GM21381 (cell line): Measurements from ENCODE around the gene DRC7.

ENCODE experiments used
- ATAC-seq: cut with Tn5 transposase; IDR thresholded peaks from one replicate; pipeline ENCODE4 v1.9.1; 2021; ENCODE audit warnings: mild to moderate bottlenecking, moderate library complexity; ENCODE audit not compliant: unreplicated experiment

The DRC7 gene

GRCh38 chr16:57676553-57677085 is 18.0 kb upstream of the DRC7 start:
- ATAC-seq: no peak

DNA sequence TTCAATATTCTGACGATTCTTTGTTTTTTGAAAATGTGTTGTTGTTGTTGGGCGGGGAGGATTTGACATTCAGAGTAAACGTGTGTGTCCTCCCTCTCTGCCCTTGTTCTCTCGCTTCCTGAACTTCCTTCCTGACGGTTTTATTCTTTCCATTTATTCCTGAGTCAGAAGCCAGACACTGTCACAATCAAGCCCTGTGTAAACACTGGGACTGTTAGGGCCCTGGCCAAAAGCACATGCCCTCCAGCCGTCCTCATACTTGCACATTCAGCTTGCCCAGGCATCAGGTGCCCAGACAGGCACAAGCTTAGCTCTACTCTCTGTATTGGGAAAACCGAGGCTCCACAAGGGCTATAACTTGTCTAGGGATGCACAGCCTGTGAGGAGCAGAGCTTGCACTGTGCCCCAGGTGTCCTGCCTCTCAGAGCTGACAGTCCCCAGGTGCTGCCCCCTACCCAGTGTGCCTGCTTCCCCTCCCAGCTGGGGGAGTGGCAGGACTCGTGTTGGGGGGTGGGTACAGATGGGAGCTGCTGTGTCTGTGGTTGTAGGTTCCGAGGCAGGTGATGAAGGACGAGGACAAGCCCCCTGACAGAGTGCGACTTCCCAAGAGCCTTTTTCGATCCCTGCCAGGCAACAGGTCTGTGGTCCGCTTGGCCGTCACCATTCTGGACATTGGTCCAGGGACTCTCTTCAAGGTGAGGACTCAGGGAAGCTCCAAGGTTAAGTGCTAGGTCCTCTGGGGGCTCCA is 16.8 kb upstream of the DRC7 start:
- no peak for ATAC-seq

DNA sequence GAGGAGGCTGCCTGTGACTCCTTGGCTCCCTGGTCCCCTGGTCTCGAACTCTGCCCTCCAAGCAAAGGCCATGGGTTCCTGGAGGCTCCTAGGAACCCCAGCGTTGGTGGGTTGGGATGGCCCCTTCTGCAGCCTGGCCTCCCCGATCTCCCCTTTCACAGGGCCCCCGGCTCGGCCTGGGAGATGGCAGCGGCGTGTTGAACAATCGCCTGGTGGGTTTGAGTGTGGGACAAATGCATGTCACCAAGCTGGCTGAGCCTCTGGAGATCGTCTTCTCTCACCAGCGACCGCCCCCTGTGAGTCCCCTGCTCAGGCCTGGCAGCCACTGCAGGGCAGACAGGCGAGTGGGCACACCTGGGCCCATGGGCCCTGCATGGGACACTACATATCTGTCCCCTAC is 15.6 kb upstream of the DRC7 start:
- no peak for ATAC-seq

- no peak for ATAC-seq
These were observed 14.7 kb upstream of the DRC7 start for GRCh38 chr16:57679767-57680482.

GRCh38 chr16:57680842-57681375 is 13.7 kb upstream of the DRC7 start:
- no peak for ATAC-seq

DNA sequence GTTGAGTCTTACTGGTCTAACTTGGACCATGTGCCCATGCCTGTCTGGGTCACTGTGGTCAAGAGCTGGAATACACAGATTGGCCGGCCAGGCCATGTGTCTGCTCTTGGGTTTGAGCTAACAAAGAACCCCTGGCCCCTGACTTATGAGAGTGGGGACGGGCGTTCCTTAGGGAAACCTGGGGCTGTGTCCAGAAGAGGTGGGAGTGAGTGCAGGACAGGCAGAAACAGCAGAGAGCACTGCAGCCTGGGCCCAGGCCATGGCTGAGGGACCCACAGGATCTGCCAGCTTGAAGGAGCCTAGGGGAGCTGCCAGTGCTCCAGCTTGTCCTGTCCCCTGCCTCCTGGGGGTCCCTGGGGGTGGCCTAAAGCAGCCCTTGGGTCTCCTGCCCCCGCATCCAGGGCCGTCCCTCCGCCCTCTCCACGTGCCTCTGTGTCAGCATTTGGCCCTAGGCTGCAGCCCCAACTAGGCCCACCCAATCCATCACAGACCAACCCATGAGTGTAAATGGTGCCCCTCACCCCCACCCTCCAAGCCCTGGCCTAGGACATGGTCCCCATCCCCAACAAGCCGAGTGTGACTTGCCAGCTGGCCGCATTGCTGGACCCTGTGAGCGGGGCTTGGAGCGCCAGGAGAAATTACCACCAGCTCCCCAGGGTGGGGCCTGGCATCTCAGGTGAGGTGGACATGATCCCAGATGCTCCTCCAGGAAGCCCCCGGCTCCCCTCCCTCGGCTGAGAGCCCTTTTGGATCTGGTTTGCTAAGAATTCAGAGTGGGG is 12.5 kb upstream of the DRC7 start:
- ATAC-seq: no peak

GRCh38 chr16:57682809-57683635 is 11.6 kb upstream of the DRC7 start:
- ATAC-seq: no peak

DNA sequence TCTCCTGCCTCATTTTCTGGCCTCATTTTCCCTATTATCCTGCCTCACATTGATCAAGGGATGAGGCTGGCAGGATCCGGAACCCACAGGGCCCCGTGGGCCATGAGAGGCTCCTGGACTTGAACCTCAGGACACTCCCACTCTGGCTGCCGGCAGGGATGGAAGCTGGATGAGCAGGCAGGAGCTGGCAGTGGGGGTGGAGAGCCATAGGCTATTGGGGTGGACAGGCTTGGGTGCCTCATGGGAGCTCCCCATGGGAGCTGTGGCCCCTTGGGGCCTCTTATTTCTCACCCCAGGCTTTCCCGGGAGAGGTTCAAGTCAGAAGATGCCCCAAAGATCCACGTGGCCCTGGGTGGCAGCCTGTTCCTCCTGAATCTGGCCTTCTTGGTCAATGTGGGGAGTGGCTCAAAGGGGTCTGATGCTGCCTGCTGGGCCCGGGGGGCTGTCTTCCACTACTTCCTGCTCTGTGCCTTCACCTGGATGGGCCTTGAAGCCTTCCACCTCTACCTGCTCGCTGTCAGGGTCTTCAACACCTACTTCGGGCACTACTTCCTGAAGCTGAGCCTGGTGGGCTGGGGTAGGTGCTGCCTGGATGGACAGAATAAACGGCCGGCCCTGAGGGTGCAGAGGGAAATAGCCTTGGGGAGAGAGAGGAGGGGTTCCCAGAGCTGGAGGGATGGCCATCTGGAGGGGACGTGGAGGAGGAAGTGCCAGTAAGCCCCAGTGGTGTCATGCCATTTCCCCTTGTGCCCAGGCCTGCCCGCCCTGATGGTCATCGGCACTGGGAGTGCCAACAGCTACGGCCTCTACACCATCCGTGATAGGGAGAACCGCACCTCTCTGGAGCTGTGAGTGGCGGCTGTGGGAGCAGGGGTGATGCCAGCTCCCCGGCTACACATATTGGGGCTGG is 10.7 kb upstream of the DRC7 start:
- no peak for ATAC-seq

- no peak for ATAC-seq
These were observed 9.8 kb upstream of the DRC7 start for GRCh38 chr16:57684626-57685358.

- no peak for ATAC-seq
These were observed 9.0 kb upstream of the DRC7 start for GRCh38 chr16:57685633-57686032.

- ATAC-seq: no peak
These were observed 8.0 kb upstream of the DRC7 start for GRCh38 chr16:57686577-57686976.

GRCh38 chr16:57687363-57687929 is 7.2 kb upstream of the DRC7 start:
- no peak for ATAC-seq

- ATAC-seq: no peak
These were observed 6.1 kb upstream of the DRC7 start for GRCh38 chr16:57688487-57688986.

DNA sequence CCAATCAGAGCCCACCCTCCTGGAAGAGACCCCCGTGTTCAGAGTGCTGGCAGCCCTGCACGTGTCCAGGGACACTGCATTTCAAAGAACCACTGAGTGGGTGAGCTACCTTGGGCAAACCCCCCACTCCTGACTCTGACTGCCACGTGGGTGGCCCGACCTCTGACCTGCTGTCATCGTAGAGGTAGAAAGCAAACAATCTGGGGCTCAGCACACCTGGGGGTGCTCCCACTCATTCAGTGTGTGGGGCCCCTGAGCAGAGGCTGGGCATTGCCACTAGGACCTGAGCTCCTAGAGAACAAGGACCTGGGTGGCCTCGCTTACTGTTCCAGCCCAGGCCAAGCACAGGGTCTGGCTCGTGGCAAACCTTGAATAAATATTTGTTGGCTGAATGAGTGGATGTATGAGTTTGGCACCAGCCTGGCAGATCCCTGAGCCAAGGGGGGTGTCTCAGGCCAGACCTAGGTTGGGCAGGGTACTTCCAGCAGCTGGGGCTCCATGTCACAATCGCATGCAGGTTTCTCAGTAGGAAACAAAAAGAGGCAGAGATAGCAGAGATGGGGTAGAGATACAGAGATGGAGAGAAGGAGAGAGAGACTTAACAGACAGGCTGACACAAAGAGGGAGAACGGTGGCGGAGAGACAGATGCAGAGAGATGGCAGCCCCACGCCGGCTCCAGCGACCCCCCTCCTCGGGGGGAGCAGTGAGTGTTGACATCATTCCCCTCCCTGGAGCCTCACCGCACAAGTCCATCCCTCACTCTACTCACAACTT is 5.4 kb upstream of the DRC7 start:
- no peak for ATAC-seq

GRCh38 chr16:57689762-57690558 is 4.6 kb upstream of the DRC7 start:
- peak; percentile 56 for ATAC-seq

GRCh38 chr16:57690782-57691471 is 3.7 kb upstream of the DRC7 start:
- ATAC-seq: no peak
